ENCODE measurements around the gene PICK1. TPM values are rescaled to one million over a fixed set of nuclear protein-coding genes. Genes with fewer than 3 reads are reported as not detected.
"Not testable (repeated sequence)": the region's sequence is repeated elsewhere in the genome, so short reads cannot be mapped to it uniquely, and the experiment has no call there.

Gene PICK1
- total and polyA plus RNA-seq, 11 donors, result 18.8 to 41.5 (median 22.8) TPM

- H3K27ac ChIP-seq, result peak overlapping the region in 11 of 12 donors; percentile 10 to 80 (median 59)
- DNase-seq (no peak), ATAC-seq (no peak)
- TF ChIP-seq CTCF (IDR thresholded peaks at IDR 0.05), result no peak
- no peak for TF ChIP-seq POLR2A (IDR thresholded peaks at IDR 0.05)
- 83 to 93% (median 85%) methylated on average over 9 to 11 of the region's 11 CpGs for WGBS, 4 donors
- no peaks in the 10 kb centered on the region for H3K9me3 ChIP-seq
- intact Hi-C loops (cut with DNase I), result no loop called here
- H3K4me1 ChIP-seq, result peaks cover 0 to 30% (median 15%) of the 10 kb centered on the region in 12 donors
- no peaks in the 10 kb centered on the region for H3K36me3 ChIP-seq
- no peaks in the 10 kb centered on the region for H3K27me3 ChIP-seq
- no peak overlapping the region for H3K4me3 ChIP-seq
These were observed 22.2 kb upstream of the PICK1 start for GRCh38 chr22:38034884-38035529.

DNA sequence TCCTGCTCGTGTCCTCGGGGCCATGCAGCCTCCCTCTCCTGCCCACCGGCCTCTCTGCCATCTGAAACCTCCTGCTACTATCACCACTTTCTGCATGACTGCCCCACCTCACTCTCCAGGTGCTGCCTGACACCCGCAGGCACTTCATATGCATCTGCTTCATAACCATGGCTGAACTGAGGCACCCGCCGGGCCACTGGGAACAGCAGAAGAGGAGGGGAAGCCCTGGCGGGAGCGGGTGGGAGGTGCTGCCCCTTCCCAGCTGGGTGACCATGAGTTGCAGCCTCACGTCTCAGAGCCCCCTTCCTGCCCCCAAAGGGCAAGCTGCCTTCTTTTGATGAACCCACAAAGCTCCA is 21.7 kb upstream of the PICK1 start:
- no peaks in the 10 kb centered on the region for H3K9me3 ChIP-seq
- TF ChIP-seq POLR2A (IDR thresholded peaks at IDR 0.05) (no peak), CTCF (IDR thresholded peaks at IDR 0.05) (no peak)
- ATAC-seq (no peak), DNase-seq (no peak)
- 87 to 93% (median 92%) methylated on average over 9 of the region's 9 CpGs for WGBS, 4 donors
- no peaks in the 10 kb centered on the region for H3K27me3 ChIP-seq
- H3K27ac ChIP-seq, result peak overlapping the region in 4 of 12 donors; percentile 10 to 80 (median 38)
- H3K4me1 ChIP-seq, result peaks cover 0 to 30% (median 15%) of the 10 kb centered on the region in 12 donors
- H3K36me3 ChIP-seq, result no peaks in the 10 kb centered on the region
- no peak overlapping the region for H3K4me3 ChIP-seq
- intact Hi-C loops (cut with DNase I), result no loop called here

GRCh38 chr22:38036392-38037062 is 20.7 kb upstream of the PICK1 start:
- H3K27me3 ChIP-seq, result no peaks in the 10 kb centered on the region
- 74 to 81% (median 80%) methylated on average over 10 of the region's 10 CpGs for WGBS, 4 donors
- intact Hi-C loops (cut with DNase I), result no loop called here
- DNase-seq (no peak), ATAC-seq (no peak)
- H3K9me3 ChIP-seq, result no peaks in the 10 kb centered on the region
- H3K36me3 ChIP-seq, result no peaks in the 10 kb centered on the region
- H3K4me3 ChIP-seq, result no peak overlapping the region
- TF ChIP-seq POLR2A (IDR thresholded peaks at IDR 0.05) (no peak), CTCF (IDR thresholded peaks at IDR 0.05) (no peak)
- peak overlapping the region in 2 of 12 donors; percentile 25 to 37 for H3K27ac ChIP-seq
- peaks cover 0 to 30% (median 15%) of the 10 kb centered on the region in 12 donors for H3K4me1 ChIP-seq

DNA sequence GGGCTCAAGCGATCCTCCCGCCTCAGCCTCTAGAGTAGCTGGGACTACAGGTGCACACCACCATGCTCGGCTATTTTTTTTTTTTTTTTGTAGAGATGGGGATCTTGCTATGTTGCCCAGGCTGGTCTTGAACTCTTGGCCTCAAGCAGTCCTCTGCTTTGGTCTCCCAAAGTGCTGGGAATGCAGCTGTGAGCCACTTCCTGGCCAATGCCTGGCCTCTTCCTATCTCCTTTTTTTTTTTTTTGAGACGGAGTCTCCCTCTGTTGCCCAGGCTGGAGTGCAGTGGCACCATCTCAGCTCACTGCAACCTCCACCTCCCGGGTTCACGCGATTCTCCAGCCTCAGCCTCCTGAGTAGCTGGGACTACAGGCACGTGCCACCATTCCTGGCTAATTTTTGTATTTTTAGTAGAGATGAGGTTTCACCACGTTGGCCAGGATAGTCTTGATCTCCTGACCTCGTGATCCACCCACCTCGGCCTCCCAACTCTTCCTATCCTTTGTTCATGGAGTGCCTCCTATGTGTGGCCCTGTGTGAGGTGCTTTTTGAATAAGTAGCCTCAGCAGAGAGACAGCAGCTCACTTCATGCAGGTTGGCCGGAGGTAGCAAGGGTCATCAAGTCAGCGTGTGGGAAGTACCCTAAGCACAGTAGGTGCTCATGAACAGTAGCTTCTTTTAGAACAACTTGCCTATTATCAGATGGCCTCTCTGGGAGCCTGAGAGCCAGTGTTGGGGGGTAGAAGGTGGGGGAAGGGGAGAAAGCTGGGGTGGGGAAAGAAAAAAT is 19.6 kb upstream of the PICK1 start:
- H3K9me3 ChIP-seq; H3K4me3 ChIP-seq; DNase-seq; ATAC-seq; H3K27me3 ChIP-seq; H3K36me3 ChIP-seq; intact Hi-C loops (cut with DNase I): not testable (repeated sequence)
- peak overlapping the region in 5 of 12 donors; percentile 11 to 73 (median 68) for H3K27ac ChIP-seq
- WGBS, 4 donors, result 82 to 89% (median 86%) methylated on average over 13 of the region's 13 CpGs
- peaks cover 0 to 35% (median 15%) of the 10 kb centered on the region in 12 donors for H3K4me1 ChIP-seq
